ENCODE data around the gene SLC25A42.

The SLC25A42 gene

GRCh38 chr19:19043881-19044280, 19.9 kb upstream of the SLC25A42 start:
- Histone ChIP-seq H3K9ac (ENCODE audit: low read length) (no peak overlapping the region), H3F3A (ENCODE audit: insufficient read depth, low read length) (no peaks in the 10 kb centered on the region), H2AFZ (ENCODE audit: low read length) (no peak overlapping the region), H3K27ac (ENCODE audit: low read length) (no peak overlapping the region), H3K9me3 (replicated peaks; ENCODE audit: insufficient read depth, low read length) (no peaks in the 10 kb centered on the region), H3K4me3 (ENCODE audit: low read length) (no peak overlapping the region), H3K4me1 (ENCODE audit: low read length) (no peaks in the 10 kb centered on the region), H3K36me3 (replicated peaks; ENCODE audit: insufficient read depth, low read length) (no peaks in the 10 kb centered on the region), H3K79me2 (ENCODE audit: low read length) (peaks cover 22% of the 10 kb centered on the region), H3K9me2 (replicated peaks; ENCODE audit: insufficient read depth, low read length) (no peaks in the 10 kb centered on the region), H4K20me1 (ENCODE audit: insufficient read depth, low read length) (no peaks in the 10 kb centered on the region), H3K4me2 (ENCODE audit: low read depth, low read length) (no peak overlapping the region), H3K27me3 (replicated peaks; ENCODE audit: insufficient read depth, low read length) (no peaks in the 10 kb centered on the region)
- TF ChIP-seq CTCF (IDR thresholded peaks at IDR 0.05; ENCODE audit: low read length) (no peak), EZH2phosphoT487 (IDR thresholded peaks at IDR 0.05; ENCODE audit: low read length) (no peak), EZH2 (optimal IDR thresholded peaks at IDR 0.05; ENCODE audit: low read depth, low read length) (no peak)
- DNase-seq, result no peak

GRCh38 chr19:19049406-19049805, 14.4 kb upstream of the SLC25A42 start:
- no peak overlapping the region for H3K27ac ChIP-seq (ENCODE audit: low read length)
- H3K9me3 ChIP-seq (replicated peaks; ENCODE audit: insufficient read depth, low read length), result no peaks in the 10 kb centered on the region

GRCh38 chr19:19050104-19050503, 13.7 kb upstream of the SLC25A42 start:
- H3K27ac ChIP-seq (ENCODE audit: low read length), result no peak overlapping the region
- TF ChIP-seq CTCF (IDR thresholded peaks at IDR 0.05; ENCODE audit: low read length), result no peak
- no peak for TF ChIP-seq EZH2phosphoT487 (IDR thresholded peaks at IDR 0.05; ENCODE audit: low read length)
- TF ChIP-seq EZH2 (optimal IDR thresholded peaks at IDR 0.05; ENCODE audit: low read depth, low read length), result no peak
- peaks cover 3% of the 10 kb centered on the region; the same call in 1 of the 2 replicates for H3K79me2 ChIP-seq (ENCODE audit: low read length)

More at GRCh38 chr19:19049406-19049805, 14.4 kb upstream of the SLC25A42 start:
- H3K9me2 ChIP-seq (replicated peaks; ENCODE audit: insufficient read depth, low read length), result no peaks in the 10 kb centered on the region
- H3K36me3 ChIP-seq (replicated peaks; ENCODE audit: insufficient read depth, low read length), result no peaks in the 10 kb centered on the region
- no peaks in the 10 kb centered on the region for H3K27me3 ChIP-seq (replicated peaks; ENCODE audit: insufficient read depth, low read length)
- no peak overlapping the region for H3K9ac ChIP-seq (ENCODE audit: low read length)
- H2AFZ ChIP-seq (ENCODE audit: low read length), result no peak overlapping the region
- no peak for DNase-seq
- no peaks in the 10 kb centered on the region for H3F3A ChIP-seq (ENCODE audit: insufficient read depth, low read length)
- no peaks in the 10 kb centered on the region for H4K20me1 ChIP-seq (ENCODE audit: insufficient read depth, low read length)
- H3K79me2 ChIP-seq (ENCODE audit: low read length), result peaks cover 3% of the 10 kb centered on the region; the same call in 1 of the 2 replicates
- TF ChIP-seq EZH2phosphoT487 (IDR thresholded peaks at IDR 0.05; ENCODE audit: low read length), result no peak
- no peak for TF ChIP-seq EZH2 (optimal IDR thresholded peaks at IDR 0.05; ENCODE audit: low read depth, low read length)
- TF ChIP-seq CTCF (IDR thresholded peaks at IDR 0.05; ENCODE audit: low read length), result no peak
- H3K4me2 ChIP-seq (ENCODE audit: low read depth, low read length), result no peak overlapping the region
- H3K4me3 ChIP-seq (ENCODE audit: low read length), result no peak overlapping the region
- no peaks in the 10 kb centered on the region for H3K4me1 ChIP-seq (ENCODE audit: low read length)

More at GRCh38 chr19:19050104-19050503, 13.7 kb upstream of the SLC25A42 start:
- Histone ChIP-seq H3K4me2 (ENCODE audit: low read depth, low read length) (no peak overlapping the region), H3K9me2 (replicated peaks; ENCODE audit: insufficient read depth, low read length) (no peaks in the 10 kb centered on the region), H3F3A (ENCODE audit: insufficient read depth, low read length) (no peaks in the 10 kb centered on the region), H2AFZ (ENCODE audit: low read length) (no peak overlapping the region), H3K4me1 (ENCODE audit: low read length) (no peaks in the 10 kb centered on the region), H3K36me3 (replicated peaks; ENCODE audit: insufficient read depth, low read length) (no peaks in the 10 kb centered on the region), H3K4me3 (ENCODE audit: low read length) (no peak overlapping the region), H3K27me3 (replicated peaks; ENCODE audit: insufficient read depth, low read length) (no peaks in the 10 kb centered on the region), H3K9me3 (replicated peaks; ENCODE audit: insufficient read depth, low read length) (no peaks in the 10 kb centered on the region), H3K9ac (ENCODE audit: low read length) (no peak overlapping the region), H4K20me1 (ENCODE audit: insufficient read depth, low read length) (no peaks in the 10 kb centered on the region)
- DNase-seq, result no peak
